ENCODE results near the gene NUP210.
A peak's percentile ranks its signal among the peaks of the same experiment; 100 is the strongest.

NUP210 gene

GRCh38 chr3:13347390-13347950, 72.7 kb downstream of the NUP210 start:
- DNase-seq (ENCODE audit: extremely low spot score): no peak
- TF ChIP-seq CTCF (IDR thresholded peaks at IDR 0.05; ENCODE audit: control extremely low read depth, extremely low read depth, low read depth, missing control alignments): no peak
- CTCF ChIA-PET: interaction anchor here (1.9 kb wide), 1 partner anchor 105 kb away, joined by 8 read pairs; no protein-coding TSS in a partner anchor
- POLR2A ChIA-PET: no interaction called here

GRCh38 chr3:13346481-13347389, 73.4 kb downstream of the NUP210 start:
- ChIA-PET CTCF (interaction anchor here (1.1 to 1.9 kb wide), 3 partner anchors 7 to 106 kb away, joined by 4 to 8 read pairs (median 6); no protein-coding TSS in a partner anchor), POLR2A (no interaction called here)
- peak; percentile 43 for DNase-seq (ENCODE audit: extremely low spot score)
- TF ChIP-seq CTCF (IDR thresholded peaks at IDR 0.05; ENCODE audit: control extremely low read depth, extremely low read depth, low read depth, missing control alignments): no peak

- no peak for TF ChIP-seq CTCF (IDR thresholded peaks at IDR 0.05; ENCODE audit: control extremely low read depth, extremely low read depth, low read depth, missing control alignments)
- ChIA-PET CTCF (interaction anchor here (1.2 to 1.6 kb wide), 3 partner anchors 8 to 13 kb away, joined by 4 to 6 read pairs (median 4); no protein-coding TSS in a partner anchor), POLR2A (no interaction called here)
- no peak for DNase-seq (ENCODE audit: extremely low spot score)
Observed at GRCh38 chr3:13345772-13346171, 74.3 kb downstream of the NUP210 start.

- no peak for DNase-seq (ENCODE audit: extremely low spot score)
- CTCF ChIA-PET: interaction anchor here (1.2 to 1.8 kb wide), 6 partner anchors 9 to 107 kb away, joined by 3 to 11 read pairs (median 4); no protein-coding TSS in a partner anchor
- no peak for TF ChIP-seq CTCF (IDR thresholded peaks at IDR 0.05; ENCODE audit: control extremely low read depth, extremely low read depth, low read depth, missing control alignments)
- POLR2A ChIA-PET: no interaction called here
Observed at GRCh38 chr3:13345284-13345683, 74.8 kb downstream of the NUP210 start.

GRCh38 chr3:13344663-13345062, 75.5 kb downstream of the NUP210 start:
- ChIA-PET POLR2A (no interaction called here), CTCF (interaction anchor here (0.9 to 1.8 kb wide), 6 partner anchors 12 to 108 kb away, joined by 3 to 11 read pairs (median 4); no protein-coding TSS in a partner anchor)
- DNase-seq (ENCODE audit: extremely low spot score): no peak
- TF ChIP-seq CTCF (IDR thresholded peaks at IDR 0.05; ENCODE audit: control extremely low read depth, extremely low read depth, low read depth, missing control alignments): no peak

- ChIA-PET CTCF (interaction anchor here (1.1 to 1.8 kb wide), 6 partner anchors 10 to 109 kb away, joined by 3 to 11 read pairs (median 3); no protein-coding TSS in a partner anchor), POLR2A (no interaction called here)
- TF ChIP-seq CTCF (IDR thresholded peaks at IDR 0.05; ENCODE audit: control extremely low read depth, extremely low read depth, low read depth, missing control alignments): no peak
- no peak for DNase-seq (ENCODE audit: extremely low spot score)
Observed at GRCh38 chr3:13343601-13344000, 76.5 kb downstream of the NUP210 start.

All from GM10248 (cell line).